Measurements from ENCODE around the gene F3.
"Not testable (repeated sequence)": the region's sequence is repeated elsewhere in the genome, so short reads cannot be mapped to it uniquely, and the experiment has no call there.

Gene F3

DNA sequence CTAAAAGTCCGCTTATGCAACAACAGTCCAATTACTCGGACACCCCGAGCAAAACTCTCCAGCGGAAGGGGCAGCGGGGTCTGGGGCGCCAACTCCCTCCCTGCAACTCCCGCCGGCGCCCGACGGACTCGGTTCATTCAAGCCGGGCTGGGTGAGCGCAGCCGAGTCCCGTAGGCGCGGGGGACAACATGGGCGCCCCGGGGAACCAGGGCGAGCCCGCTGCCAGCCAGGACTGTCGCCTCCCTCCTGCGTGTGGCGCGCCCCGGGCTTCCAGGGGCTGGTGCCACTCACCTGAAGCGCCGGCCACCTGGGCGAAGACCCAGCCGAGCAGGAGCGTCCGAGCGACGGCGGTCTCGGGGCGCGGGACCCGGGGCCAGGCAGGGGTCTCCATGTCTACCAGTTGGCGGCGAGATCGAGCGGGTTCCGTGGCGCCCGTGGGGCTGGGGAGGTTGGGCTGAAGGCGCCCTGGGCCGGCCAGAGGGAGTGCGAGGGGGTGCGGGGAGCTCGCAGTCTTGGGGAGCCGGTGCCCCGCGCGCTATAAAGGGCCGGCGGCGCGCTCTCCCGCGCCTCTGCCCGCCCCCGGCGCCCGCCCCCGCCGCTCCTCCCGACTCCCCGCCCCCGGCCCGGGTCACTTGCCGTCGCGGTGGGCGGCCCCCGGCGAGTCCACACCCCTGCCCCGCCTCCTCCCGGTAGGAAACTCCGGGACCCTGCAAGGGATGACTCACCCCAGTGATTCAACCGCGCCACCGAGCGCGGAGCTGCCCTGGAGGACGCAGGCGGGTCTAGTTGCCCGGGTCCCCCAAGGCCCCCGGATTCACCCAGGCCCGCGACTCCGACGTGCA, at the start of gene F3:
TSS of gene F3 (minus strand) at position 514 of the 842 bp plus-strand sequence. CDS start at position 391, 123 bp downstream.
- peak; percentile 39 for DNase-seq

DNA sequence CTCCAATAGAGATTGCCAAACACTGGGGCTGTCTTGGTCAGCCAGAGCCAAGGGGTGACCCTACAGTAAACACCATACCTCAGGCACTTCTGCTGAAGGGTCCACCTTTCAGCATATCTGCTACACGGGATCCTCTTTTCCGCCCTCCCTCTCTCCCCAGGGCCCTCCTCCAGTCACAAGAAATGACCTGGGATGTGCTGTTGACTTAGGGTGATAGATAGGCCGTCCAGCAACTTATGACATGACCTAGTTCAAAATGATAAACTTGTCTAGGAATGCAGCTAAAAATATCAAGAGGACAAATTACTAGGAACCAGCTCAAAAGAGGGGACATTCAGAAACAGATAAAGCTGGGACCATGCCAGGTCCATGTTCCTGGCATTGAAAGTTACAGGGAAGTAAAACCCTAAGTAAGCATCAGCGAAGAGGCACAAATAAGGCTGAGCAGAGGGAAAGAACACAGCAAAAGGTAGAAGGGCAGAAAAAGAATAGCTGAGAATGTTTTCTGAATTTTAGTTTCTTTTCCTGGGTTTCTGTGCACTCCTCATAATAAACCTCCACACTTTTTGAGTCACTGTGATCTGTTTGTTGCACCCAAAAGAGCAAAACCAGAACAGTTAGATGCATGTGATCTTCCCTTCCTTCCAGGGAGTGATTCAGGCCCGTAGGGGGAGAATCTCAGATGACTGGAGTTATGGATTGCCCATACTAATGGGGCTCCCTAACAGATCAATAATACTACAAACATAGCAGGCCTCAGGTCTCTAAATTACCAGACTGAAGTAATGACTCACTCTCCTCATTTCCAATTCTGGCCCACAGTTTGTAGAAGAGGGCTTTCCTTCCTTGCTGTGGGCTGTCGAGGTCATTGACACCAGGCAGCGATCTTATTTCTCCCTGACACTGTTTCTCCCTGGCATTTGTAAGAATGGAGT, 48.9 kb upstream of the F3 start:
- no peak for DNase-seq

DNA sequence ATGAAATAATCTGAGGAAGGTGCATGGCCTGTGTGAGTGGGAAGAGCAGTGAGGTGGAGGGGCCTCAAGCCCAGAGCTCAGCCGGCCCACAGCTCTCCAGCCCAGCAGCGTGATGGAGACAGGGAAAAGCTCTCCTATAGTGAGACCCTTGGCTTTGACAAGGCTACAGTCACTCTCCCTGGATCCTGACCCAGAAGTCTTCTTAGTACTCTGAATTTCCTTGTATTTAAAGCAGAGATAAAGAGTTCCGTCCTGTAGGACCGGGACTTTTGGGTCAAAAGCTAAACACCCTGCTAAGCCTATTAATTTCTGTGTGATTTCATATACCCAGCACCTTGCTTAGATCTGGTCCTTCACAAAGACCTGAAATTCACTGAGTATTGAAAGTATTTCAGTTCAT, 48.2 kb upstream of the F3 start:
- DNase-seq, result no peak

DNA sequence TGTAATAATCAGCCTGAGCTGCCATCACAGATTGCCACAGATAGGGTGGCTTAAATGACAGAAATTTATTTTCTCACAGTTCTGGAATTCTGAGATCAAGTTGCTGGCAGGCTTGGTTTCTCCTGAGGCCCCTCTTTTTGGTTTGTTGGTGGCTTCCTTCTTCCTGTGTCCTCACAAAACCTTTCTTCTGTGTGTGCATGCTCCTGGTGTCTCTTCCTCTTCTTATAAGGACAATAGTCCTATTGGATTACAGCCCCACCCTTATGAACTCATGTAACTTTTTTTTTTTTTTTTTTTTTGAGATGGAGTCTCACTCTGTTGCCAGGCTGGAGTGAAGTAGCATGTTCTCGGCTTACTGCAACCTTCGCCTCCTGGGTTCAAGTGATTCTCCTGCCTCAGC, 41.0 kb upstream of the F3 start:
- no peak for DNase-seq

DNA sequence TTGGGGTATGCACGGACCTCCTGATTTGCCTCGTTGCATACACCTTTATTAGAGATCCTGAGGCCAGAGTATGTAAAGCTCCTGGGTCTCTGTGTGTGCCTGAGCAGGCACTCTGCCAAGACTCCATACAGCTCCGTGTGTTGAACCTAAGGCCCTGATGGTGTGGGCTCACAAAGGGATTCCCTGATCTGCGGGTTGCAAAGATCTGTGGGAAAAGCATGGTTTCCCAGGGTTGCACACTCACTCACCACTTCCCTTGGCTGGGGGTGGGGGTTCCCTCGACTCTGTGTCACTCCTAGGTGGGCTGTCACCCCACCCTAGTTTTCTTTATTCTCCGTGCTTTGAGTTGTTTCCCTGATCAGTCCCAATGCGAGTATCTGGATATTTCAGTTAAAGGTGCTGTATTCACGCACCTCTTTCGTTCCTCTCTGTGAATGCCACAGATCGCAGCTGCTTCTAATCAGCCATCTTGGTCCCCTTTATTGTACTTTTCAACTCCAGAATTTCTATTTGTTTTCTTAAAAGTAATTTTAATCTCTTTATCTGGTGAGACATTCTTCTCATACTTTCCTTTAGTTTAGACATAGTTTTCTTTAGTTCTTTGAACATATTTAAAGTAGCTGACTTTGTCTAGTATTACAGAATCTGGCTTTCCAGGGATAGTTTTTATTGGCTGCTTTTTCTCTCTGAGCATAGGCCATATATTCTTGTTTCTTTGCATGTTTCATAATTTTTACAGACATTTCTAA, 39.0 kb upstream of the F3 start:
- DNase-seq, result no peak

DNA sequence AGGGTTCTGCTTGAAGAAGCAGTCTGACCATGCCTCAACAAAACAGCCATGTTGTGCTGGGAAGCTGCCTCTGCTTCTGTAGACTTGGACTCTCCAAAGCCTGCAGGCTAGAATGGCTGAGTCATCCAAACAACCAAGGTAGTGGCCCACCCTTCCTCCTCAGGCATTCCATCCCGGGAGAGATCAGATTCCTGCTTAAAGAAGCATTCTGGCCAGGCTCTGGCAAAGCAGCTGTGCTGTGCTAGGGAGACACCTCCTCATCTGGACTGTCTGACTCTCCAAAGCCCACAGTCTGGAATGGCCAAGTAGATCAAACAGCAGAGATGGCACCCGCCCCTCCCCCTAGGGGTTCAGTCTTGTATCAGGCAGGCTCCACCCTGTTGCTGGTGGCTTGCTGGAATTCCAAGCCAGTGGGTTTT, 38.3 kb upstream of the F3 start:
- no peak for DNase-seq

DNA sequence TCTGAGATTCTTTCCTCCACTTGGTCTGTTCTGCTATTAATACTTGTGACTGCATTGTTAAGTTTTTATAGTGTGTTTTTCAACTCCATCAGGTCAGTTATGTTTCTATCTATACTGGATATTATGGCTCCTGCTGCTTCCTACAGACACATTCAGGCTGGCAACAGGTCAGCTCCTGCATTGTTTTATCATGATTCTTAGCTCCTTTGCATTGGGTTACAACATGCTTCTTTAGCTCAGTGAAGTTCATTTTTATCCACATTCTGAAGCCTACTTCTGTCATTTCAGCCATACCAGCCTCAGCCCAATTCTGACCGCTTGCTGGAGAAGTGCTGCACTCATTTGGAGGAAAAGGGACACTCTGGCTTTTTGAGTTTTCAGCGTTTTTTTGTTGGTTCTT, 37.3 kb upstream of the F3 start:
- no peak for DNase-seq

DNA sequence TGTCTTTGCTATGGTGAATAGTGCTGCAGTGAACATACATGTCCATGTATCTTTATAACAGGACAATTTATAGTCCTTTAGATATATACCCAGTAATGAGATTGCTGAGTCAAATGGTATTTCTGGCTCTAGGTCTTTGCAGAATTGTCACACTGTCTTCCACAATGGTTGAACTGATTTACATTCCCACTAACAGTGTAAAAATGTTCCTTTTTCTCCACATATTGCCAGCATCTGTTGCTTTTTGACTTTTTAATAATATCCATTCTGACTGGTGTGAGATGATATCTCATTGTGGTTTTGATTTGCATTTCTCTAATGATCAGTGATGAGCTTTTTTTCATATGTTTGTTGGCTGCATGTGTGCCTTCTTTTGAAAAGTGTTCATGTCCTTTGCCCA, 32.4 kb upstream of the F3 start:
- not testable (repeated sequence) for DNase-seq

DNA sequence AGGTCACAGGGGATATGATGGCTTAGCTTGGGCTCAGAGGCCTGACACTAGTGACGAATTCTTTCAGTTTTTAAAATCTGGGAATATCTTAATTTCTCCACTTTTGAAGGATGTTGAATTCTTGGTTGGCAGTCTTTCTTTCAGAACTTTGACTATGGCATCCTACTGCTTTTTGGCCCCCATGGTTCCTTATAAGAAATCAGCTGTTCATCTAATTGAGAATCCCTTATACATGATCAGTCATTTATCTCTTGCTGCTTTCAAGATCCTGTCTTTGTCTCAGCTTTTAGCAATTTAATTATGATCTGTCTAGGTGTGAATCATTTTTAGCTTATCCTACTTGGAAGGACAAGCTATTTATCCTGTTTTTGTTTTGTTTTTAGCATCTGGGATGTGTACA, 31.2 kb upstream of the F3 start:
- no peak for DNase-seq

DNA sequence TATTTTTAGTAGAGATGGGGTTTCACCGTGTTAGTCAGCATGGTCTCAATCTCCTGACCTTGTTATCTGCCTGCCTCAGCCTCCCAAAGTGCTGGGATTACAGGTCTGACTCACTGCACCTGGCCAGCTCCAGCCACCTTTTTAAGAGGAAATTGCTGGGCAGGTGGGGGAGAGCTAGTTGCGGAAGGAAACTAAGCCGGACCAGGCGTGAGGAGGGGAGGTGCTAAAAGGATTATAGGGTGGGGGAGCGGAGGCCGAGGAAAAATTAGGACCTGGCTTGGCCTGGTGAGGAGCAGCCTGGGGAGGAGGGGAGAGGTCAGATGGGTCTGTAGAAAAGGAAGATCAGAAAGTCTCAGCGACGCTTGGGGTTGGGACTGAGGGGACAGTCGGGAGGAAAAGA, 29.4 kb upstream of the F3 start:
- DNase-seq, result not testable (repeated sequence)

DNA sequence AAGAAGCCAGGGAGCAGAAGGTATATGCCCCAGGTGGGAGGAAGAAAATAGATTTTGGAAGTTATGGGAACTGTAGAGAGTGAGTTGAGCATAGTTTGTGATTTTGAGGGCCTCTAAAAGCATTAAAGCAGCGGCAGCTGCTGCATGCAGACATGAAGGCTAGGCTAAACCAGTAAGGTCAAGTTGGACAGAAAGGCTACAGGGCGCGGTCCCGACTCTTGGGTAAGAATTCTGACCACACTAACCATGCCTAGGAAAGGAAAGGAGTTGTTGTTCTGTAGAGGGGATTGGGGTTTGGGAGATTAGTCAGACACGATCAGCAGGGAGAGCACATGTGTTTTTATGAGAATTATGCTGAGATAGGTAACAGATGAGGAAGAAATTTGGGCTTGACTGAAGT, 27.2 kb upstream of the F3 start:
- DNase-seq, result not testable (repeated sequence)

DNA sequence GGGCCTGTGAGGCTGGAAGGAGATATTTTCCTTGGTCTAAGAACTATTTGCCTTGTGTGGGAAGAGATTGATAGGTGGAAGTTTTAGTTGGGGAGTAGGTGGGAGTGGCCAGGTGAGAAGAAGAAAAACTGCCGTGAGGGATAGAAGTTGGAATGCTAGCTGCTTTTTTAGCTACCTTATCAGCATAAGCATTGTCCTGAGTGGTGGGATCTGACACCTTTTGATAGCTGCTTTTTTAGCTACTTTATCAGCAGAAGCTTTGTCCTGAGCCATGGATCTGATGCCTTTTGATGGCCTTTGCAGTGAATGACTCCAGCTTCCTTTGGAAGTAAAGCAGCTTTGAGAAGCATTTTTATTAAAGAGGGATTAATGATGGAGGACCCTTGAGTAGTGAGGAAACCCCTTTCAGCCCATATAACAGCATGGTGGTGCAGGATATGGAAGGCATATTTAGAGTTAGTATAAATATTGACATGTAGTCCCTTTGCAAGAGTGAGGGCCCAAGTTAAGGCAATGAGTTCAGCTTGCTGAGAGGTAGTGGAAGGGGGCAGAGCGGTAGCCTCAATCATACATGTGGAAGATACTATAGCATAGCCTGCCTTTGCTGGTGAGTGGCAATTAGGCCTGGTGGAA, 26.5 kb upstream of the F3 start:
- not testable (repeated sequence) for DNase-seq

DNA sequence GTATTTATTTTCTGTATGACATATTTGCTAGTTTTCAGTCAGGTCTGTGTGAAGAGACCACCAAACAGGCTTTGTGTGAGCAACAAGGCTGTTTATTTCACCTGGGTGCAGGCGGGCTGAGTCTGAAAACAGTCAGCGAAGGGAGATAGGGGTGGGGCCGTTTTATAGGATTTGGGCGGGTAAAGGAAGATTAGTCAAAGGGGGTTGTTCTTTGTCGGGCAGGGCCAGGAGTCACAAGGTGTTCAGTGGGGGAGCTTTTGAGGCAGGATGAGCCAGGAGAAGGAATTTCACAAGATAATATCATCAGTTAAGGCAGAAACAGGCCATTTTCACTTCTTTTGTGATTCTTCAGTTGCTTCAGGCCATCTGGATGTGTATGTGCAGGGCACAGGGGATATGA, 24.9 kb upstream of the F3 start:
- DNase-seq, result not testable (repeated sequence)

DNA sequence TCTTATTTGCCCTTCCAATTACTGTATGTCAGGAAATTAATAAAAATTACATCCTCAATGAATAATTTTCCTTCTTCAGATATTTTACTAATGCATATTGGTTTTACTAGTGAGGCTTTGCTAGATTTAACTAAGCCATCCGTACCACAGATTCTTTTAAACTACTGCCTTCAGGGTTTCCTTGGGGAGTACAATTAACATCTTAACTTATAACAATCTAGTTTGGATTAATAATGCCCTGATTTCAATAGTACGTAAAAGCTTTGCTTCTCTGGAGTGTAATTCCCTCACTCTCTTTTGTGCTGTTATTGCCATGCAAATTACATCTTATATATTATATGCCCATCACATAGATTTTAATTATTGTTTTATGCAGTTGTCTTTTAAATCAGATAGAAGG, 24.3 kb upstream of the F3 start:
- DNase-seq, result no peak

DNA sequence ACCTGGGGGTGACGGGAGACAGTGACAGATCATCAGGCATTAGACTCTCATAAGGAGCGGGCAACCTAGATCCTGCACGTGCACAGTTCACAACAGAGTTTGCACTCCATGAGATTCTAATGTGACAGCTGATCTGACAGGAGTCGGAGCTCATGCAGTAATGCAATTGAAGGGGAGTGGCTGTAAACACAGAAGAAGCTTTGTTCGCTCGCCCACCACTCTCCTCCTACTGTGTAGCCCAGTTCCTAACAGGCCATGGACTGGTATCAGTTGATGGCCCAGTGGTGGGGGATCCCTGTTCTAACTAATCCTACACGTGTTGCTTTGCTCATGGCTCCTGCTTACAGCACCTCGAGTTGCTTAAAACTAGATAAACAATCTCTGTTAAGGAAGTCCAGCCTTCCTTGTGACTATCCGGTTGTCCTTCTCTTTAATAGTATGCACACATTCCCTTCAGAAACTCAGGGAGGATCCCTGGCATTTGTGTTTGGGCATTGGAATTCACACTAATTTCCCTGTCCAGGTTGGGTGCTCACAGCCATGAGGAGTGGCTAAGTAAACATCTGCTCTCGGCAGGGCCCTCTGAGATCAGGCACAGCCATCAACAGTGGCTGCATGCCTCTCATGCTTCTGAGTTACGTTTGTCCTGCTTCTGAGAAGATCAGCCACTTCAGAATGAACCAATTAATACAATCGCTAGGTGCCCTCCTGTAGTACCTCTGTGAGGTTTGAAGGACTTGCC, 21.1 kb upstream of the F3 start:
- no peak for DNase-seq

DNA sequence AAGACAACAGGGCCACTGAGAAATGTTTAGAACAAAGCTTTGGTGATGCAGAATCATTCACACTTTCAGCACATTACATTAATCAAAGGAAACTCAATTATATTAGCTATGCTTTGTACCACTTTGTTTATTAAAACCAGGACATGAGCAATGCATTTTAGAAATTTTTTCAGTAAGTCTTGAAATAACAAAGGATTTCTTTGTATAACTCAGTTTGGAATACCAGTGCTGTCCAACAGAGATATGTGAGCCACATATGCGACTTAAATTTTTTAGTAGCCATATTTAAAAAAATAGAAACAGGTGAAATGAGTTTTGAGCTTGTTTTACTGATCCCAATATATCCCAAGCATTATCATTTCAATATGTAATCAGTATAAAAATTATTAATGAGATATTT, 18.8 kb upstream of the F3 start:
- no peak for DNase-seq

DNA sequence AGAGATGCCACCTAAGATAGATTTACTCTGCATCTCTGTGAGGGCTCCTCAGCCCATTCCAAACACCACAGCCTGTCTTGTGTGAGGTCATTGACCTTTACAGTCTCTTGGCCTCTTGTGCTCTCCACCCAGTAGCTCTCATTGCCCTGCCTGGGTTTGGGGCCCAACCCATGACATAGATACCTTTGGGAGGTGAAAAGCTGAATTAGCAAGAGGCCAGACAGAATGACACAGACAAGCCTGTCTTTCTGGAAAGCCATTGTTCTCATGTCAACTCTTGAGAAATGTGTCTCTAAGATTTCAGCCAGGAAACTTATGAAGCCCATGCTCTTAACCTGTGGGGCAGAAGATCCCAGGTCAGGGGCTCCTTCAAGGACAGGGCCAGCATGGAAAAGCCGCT, 18.4 kb upstream of the F3 start:
- no peak for DNase-seq

DNA sequence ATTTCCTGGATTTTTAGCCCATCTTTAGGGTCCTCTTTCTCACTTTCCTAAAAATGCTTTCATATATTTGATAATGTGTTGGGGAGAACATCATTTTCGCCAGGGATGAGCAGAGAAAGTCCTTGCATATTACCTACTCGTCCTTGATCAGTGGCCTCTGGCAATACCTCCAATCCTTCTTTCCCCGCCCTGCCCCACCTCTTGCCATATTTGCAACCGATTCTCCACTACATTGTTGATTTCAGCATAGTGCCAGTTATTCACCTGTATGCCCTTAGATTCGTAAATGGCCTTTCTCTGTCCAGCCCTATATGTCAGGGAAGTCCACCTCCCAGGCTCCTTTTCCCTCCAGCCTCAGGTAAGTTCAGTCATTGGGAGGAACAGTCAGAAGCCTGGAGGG, 13.5 kb upstream of the F3 start:
- DNase-seq, result no peak

DNA sequence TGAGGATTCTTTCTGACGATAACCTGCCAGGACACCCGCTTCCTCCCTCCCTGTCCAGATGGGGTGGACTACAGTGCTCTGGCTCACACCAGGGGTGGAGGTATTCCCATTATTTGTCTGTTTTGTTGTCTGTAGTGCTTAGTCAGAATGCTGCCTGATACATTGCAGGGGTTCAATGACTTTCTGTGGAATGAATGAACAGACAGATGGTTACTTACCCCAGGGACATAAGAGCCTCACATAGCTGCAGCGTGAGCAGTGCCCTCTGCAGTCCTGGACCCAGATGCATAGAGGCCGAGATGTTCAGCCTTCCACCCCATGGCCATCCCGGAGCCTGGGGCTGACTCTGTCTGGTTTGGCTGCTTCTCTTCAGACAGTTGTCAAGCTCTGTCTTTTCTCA, 13.0 kb upstream of the F3 start:
- DNase-seq, result no peak

DNA sequence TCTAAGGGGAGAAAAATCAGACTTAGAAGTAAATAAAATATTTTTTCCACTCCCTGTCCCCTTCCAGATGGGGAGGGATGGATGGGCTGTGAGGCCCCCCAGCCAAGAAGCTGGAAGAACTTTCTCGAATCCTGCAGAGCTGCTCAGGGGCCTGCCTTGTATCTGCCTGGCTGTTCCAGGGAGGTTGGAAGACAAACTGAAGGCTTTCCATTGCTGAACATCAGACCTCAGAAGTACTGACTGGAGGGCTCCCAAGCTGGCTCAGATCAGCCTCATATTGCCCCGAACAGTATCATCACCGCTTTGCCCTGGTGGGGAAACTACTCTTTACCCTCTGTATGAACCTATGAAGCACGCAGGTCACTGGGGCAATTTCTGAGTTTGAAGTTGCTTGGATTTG, 12.4 kb upstream of the F3 start:
- no peak for DNase-seq

DNA sequence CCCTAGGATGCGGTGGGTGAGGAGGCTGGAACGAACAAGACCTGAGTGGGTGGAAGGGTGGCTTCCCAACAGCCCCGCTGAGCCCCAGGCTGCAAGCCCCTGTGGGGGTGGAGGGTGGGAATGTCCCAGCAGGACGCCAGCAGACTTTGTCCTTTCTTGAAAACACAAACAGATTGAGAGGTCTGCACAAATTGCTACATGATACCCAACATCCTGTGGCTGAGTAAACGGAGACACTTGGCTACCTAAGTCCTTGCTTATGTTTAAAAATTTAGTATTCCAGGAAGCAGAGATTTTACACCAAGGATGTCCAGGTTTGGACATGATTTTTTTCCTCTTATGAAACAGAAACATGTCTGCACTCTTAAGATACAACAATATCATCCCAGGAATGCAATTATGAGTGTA, 11.8 kb upstream of the F3 start:
- no peak for DNase-seq

DNA sequence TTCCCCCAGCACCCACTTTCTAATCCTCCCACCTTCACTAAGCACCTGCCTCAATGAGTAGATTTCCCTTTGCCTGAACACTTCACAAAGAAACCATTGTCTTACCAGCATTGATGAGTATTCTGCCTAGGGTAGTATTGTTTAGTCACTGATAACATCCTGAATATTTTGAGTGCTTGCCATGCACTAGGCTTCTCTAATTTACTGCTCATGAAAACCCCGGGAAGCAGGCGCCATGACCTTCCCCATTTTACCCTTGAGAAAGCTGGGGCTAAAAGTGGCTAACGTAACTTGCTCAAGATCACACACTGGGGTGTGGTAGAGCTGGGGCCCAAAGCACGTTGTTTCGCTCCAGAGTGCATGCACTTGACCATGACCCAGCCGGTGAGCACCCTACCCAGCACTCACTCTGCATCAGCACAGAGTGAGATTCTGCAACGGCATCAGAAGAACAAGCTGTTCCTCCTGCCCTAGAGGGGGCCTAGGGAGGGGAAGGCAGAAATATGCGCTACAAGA, 10.6 kb upstream of the F3 start:
- no peak for DNase-seq

Data from NCI-H1092 (cell line).